HUES48 (cell line): ENCODE measurements around the gene MMP8.

Experiments
- H3K27ac ChIP-seq: one replicate; pipeline ENCODE4 v1.7.0; 2013; ENCODE audit warnings: low read depth, low read length, inconsistent platforms
- H3K27me3 ChIP-seq: 2 replicates; pipeline ENCODE4 v1.6.1; 2013; ENCODE audit warnings: mild to moderate bottlenecking, low read length; ENCODE audit not compliant: control insufficient read depth, insufficient read depth
- H3K36me3 ChIP-seq: 2 replicates; pipeline ENCODE4 v1.6.1; 2013; ENCODE audit warnings: low read length; ENCODE audit not compliant: control insufficient read depth, insufficient read depth
- H3K4me1 ChIP-seq: 2 replicates; pipeline ENCODE4 v1.6.1; 2013; ENCODE audit warnings: mild to moderate bottlenecking, low read length; ENCODE audit not compliant: control insufficient read depth, insufficient read depth
- H3K4me3 ChIP-seq: 2 replicates; pipeline ENCODE4 v1.5.1; 2013; ENCODE audit warnings: mild to moderate bottlenecking, low read depth, low read length
- H3K9ac ChIP-seq: 2 replicates; pipeline ENCODE4 v1.6.1; 2013; ENCODE audit warnings: mild to moderate bottlenecking, low read depth, low read length, moderate library complexity
- H3K9me3 ChIP-seq: 2 replicates; pipeline ENCODE4 v1.6.1; 2013; ENCODE audit warnings: low read length; ENCODE audit not compliant: control insufficient read depth, insufficient read depth

Gene MMP8, protein sequence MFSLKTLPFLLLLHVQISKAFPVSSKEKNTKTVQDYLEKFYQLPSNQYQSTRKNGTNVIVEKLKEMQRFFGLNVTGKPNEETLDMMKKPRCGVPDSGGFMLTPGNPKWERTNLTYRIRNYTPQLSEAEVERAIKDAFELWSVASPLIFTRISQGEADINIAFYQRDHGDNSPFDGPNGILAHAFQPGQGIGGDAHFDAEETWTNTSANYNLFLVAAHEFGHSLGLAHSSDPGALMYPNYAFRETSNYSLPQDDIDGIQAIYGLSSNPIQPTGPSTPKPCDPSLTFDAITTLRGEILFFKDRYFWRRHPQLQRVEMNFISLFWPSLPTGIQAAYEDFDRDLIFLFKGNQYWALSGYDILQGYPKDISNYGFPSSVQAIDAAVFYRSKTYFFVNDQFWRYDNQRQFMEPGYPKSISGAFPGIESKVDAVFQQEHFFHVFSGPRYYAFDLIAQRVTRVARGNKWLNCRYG

DNA sequence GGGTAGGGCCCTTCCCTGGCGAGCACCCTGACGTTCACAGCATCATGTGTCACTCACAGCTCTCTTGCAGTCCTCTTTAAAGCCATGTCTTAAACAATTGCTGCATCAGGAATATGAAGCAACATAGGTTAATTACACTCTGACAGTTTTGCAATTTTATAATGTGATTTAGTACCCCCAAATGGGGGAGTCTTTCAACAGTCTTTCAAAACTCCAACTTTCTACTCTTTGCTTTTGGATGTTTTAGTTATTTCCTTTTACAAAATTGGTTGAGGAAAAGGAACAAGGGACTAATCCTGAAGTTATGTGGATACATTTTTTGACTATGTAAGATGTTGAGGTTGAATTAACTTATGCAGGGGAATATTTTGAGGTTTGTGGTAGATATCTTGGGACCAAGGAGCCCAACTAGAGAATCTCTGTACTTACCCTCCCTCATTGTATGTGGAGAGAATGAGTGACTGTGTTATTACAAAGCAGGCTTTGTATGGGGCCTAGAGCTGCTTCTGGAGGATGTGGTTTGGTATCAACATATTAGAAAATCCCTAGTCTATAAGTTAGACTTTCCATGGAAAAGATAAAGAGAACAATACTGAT lies at the start of gene MMP8:
Gene MMP8 (minus strand): TSS at position 51 of the 597 bp plus-strand sequence. CDS start 99 bp downstream, outside the sequence.
- Histone ChIP-seq H3K27me3 (no peaks in the 10 kb centered on the region), H3K4me1 (no peaks in the 10 kb centered on the region), H3K9ac (no peak within 1 kb of the TSS), H3K9me3 (no peaks in the 10 kb centered on the region), H3K36me3 (no peaks in the 10 kb centered on the region), H3K27ac (no peak within 1 kb of the TSS), H3K4me3 (no peak within 1 kb of the TSS)

DNA sequence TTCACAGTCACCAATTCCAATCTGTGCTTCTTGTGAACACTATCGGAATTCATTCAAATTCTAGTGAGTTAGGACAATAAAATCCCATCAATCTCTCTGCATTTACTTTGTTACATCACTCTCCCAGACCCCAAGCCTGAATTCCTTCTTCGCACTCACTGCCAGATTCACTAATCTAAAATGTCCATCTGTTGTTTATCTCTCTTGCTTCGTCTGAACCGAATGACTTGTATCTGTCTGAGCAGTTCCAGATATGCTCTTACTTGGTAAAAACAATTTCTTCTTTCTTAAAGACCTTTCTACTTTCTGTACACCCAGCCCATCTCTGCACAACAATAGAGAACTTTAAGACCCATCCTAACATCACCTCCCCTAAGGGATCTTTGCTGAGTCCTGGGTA lies 48.6 kb upstream of the MMP8 start:
- Histone ChIP-seq H3K27me3 (no peaks in the 10 kb centered on the region), H3K4me3 (no peak overlapping the region), H3K9me3 (no peaks in the 10 kb centered on the region)

DNA sequence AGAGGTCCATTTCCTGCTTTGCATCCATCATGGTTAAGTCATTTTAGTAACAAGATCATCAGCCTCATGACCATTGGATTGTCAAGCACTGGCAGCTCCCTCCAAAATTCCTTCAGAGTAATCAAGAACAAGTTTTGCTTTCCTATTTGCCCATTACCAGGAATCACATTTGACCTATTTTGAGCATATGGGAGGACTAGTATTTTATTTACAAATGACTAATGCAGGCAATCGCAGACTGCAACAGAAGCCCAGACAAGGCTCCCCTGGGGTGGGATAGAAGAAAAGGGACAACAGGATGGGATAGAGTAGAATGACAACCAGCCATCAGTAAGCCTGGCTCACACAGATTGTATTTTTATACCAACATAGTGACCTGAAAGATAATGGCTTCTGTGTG lies 46.6 kb upstream of the MMP8 start:
- H3K9ac ChIP-seq: no peak overlapping the region
- no peak overlapping the region for H3K27ac ChIP-seq
- H3K4me3 ChIP-seq: no peak overlapping the region
- no peaks in the 10 kb centered on the region for H3K4me1 ChIP-seq
- no peaks in the 10 kb centered on the region for H3K27me3 ChIP-seq
- no peaks in the 10 kb centered on the region for H3K36me3 ChIP-seq
- H3K9me3 ChIP-seq: no peaks in the 10 kb centered on the region

More for the DNA sequence above, 48.6 kb upstream of the MMP8 start:
- H3K4me1 ChIP-seq: no peaks in the 10 kb centered on the region
- H3K27ac ChIP-seq: no peak overlapping the region
- no peaks in the 10 kb centered on the region for H3K36me3 ChIP-seq
- H3K9ac ChIP-seq: no peak overlapping the region

DNA sequence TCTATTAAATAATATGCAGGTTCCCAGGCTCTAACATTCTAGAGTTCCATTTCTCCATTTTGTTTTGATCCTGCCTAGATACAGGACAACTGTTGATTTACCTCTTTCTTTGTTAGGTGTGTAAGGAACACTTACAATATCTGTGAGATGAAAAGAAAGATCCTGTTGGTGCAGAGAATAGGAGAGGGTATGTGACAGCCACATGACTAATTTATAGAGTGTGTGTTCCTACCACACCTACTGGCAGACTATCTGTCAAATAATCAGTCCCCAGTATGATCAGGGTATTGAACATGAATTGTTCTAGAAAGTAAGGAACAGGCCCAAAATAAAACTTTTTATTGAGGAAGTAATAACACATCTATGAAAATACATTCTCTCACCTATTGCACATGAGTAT lies 45.4 kb upstream of the MMP8 start:
- Histone ChIP-seq H3K9me3 (no peaks in the 10 kb centered on the region), H3K4me1 (no peaks in the 10 kb centered on the region), H3K4me3 (no peak overlapping the region), H3K27ac (no peak overlapping the region), H3K27me3 (no peaks in the 10 kb centered on the region), H3K9ac (no peak overlapping the region), H3K36me3 (no peaks in the 10 kb centered on the region)

DNA sequence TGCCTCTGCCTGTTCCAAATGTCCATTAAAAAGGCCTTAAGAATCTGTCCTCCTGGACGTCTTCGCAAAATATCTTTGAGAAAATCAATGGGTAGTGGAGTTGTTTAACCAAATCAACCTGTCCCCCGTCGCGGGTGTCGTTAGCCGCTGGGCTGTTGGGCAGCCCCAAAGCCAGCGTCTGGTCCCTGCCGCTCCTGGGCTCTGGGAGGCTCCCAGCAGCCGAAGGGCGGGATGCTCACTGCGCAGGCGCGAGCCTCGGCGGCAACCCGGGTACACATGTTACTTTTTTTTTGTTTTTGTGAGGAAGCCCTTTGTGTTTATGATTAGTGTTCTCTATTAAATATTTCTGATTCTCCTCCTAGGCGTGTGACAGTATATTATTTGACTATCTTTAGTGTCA lies 43.0 kb upstream of the MMP8 start:
- Histone ChIP-seq H3K27me3 (no peaks in the 10 kb centered on the region), H3K4me3 (no peak overlapping the region)

DNA sequence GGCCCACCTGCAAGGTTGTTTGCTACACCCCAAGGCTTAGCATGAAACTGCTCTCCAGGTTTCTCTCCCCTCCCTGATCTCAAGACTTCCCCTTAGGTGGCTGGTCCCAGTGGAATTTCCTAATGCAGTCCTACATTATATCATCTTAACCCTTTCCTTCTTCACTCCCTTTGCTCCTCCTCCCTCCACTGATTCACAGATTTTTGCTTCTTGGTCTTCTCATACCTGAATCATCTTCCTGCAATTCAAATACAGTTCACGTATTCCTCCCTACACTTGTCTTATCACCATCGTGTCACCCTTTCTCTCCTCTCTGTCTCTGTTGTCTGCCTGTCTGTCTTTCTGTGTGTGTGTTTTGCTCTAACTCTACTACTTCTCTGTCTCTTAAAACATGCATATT lies 38.7 kb upstream of the MMP8 start:
- Histone ChIP-seq H3K36me3 (no peaks in the 10 kb centered on the region), H3K4me3 (no peak overlapping the region), H3K27me3 (no peaks in the 10 kb centered on the region), H3K9me3 (no peaks in the 10 kb centered on the region), H3K4me1 (peaks cover 6% of the 10 kb centered on the region), H3K9ac (no peak overlapping the region), H3K27ac (no peak overlapping the region)

More for the DNA sequence above, 43.0 kb upstream of the MMP8 start:
- H3K9ac ChIP-seq: no peak overlapping the region
- no peak overlapping the region for H3K27ac ChIP-seq
- H3K9me3 ChIP-seq: no peaks in the 10 kb centered on the region
- no peaks in the 10 kb centered on the region for H3K36me3 ChIP-seq
- H3K4me1 ChIP-seq: no peaks in the 10 kb centered on the region

DNA sequence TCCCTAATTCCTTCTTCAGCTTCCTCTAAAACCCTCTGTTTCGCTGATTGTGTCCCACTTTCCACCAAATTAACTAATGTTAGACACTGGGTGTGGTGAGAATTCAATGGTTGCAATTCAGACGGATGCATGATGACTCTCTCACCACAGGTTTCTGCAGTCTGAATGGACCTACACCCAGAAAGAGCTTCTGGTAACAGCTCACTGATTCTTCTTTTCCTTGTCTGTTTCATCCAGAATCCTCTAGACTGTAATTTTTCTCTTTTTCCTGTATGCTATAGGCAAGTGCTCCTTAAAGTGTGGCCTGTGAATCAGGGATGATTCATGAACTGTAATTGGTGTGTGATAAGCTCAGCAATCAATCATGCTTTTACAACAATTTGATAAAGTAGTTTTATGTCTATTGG lies 37.6 kb upstream of the MMP8 start:
- peaks cover 6% of the 10 kb centered on the region for H3K4me1 ChIP-seq
- no peaks in the 10 kb centered on the region for H3K36me3 ChIP-seq
- H3K27ac ChIP-seq: no peak overlapping the region
- H3K27me3 ChIP-seq: no peaks in the 10 kb centered on the region
- no peaks in the 10 kb centered on the region for H3K9me3 ChIP-seq
- H3K4me3 ChIP-seq: no peak overlapping the region
- no peak overlapping the region; the same call in 1 of the 2 replicates for H3K9ac ChIP-seq

DNA sequence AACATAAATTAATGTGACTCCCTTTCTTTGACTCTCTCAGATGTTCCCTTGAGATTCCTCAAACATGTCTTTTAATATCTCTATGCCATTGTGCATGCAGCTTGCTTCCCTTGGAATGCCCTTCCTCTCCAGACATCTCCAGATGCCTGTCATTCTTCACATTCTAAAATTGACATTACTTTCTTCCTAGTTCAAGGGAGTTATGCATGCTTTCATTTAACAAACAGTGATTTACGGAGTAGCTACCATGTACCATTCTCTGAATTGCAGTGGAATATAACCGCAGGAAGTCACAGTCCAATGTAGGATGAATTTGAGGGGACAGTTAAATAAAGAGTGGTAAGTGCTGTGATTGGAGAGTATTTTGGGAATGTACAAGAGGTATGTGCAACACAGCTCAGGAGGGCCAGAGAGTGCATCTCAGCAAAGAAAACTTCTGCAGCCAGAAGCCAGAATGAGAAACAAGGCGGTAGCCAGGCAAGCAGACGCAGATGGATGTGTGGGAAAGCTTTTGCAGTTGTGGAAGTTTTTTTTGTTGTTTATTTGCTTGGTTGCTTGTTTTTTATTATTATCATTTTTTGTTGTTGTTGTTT lies 37.0 kb upstream of the MMP8 start:
- Histone ChIP-seq H3K4me3 (no peak overlapping the region), H3K27ac (no peak overlapping the region), H3K9ac (no peak overlapping the region; the same call in 1 of the 2 replicates), H3K4me1 (peaks cover 6% of the 10 kb centered on the region), H3K36me3 (no peaks in the 10 kb centered on the region), H3K9me3 (no peaks in the 10 kb centered on the region), H3K27me3 (no peaks in the 10 kb centered on the region)

DNA sequence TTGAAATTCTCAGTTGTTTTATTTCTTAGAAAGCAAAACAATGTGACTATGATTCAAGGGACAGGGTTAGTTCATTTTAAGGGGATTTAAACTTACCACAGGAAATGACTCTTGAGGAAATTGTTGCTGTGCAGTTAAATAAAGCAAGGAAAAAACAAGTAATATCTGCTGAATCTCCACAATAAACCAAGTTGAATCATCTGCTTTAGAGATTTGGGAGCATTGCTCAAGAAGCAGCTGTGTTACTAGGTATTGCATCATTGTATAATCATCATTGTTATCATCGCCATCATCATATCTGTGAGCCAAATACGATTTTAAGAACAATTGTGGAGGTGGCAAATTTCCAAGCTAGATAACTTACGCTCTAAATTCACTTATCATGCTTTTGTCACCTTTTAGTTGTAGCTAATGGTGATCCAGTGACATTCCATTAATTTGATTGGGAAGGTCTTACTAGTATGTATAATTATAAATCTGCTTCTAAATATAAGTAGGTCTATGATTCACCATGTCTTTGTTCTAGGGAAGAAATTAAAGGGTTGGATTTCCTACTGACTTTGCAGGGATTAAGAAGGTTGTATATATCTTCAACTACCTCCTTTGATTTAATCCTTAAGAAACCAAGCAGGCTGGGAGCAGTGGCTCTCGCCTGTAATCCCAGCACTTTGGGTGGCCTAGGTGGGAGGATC lies 35.7 kb upstream of the MMP8 start:
- Histone ChIP-seq H3K27me3 (no peaks in the 10 kb centered on the region), H3K27ac (no peak overlapping the region), H3K4me1 (peaks cover 6% of the 10 kb centered on the region), H3K9ac (no peak overlapping the region), H3K9me3 (no peaks in the 10 kb centered on the region), H3K4me3 (no peak overlapping the region), H3K36me3 (no peaks in the 10 kb centered on the region)

DNA sequence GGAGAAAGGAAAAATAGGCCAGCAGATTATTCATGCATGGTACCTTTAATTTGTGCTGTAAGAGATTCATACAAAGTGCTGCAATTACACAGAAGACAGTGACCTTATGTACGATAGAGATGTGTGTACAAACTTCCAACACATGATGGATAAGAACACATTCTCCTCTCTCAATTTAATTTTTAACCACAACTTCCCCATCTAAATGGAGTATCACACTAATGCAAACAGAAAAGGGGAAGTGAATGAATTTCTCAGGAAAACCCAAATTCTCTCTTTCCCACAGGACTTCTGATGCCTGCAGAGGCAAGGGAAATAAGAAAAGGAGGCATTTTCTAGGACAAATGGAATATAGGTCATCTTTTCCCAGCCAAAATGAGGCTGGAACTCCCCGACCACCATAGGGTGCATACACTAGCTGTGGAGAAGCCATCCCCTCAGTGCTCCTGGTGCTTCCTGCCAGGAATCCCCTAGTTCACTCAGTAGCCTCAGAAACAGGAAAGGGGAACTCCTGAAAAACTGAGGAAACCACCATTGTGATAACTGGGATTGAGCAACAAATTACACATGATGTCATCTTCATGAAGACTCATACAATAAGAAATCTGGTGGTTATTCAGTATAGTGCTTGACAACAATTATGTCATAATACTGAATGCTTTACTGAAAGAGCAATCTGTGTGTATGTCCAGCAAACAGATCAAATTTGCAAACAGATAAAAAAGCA lies 33.2 kb upstream of the MMP8 start:
- Histone ChIP-seq H3K27me3 (no peaks in the 10 kb centered on the region), H3K27ac (no peak overlapping the region), H3K4me3 (no peak overlapping the region), H3K36me3 (no peaks in the 10 kb centered on the region), H3K4me1 (peaks cover 12% of the 10 kb centered on the region), H3K9me3 (no peaks in the 10 kb centered on the region), H3K9ac (no peak overlapping the region)
